ENCODE results near the gene VWA3A. TPM values are rescaled to one million over a fixed set of nuclear protein-coding genes. Genes with fewer than 3 reads are reported as not detected.
"Not testable (repeated sequence)": the region's sequence is repeated elsewhere in the genome, so short reads cannot be mapped to it uniquely, and the experiment has no call there.

Gene VWA3A
- total RNA-seq, 1 donor from 2014 or later = 0.27 TPM

DNA sequence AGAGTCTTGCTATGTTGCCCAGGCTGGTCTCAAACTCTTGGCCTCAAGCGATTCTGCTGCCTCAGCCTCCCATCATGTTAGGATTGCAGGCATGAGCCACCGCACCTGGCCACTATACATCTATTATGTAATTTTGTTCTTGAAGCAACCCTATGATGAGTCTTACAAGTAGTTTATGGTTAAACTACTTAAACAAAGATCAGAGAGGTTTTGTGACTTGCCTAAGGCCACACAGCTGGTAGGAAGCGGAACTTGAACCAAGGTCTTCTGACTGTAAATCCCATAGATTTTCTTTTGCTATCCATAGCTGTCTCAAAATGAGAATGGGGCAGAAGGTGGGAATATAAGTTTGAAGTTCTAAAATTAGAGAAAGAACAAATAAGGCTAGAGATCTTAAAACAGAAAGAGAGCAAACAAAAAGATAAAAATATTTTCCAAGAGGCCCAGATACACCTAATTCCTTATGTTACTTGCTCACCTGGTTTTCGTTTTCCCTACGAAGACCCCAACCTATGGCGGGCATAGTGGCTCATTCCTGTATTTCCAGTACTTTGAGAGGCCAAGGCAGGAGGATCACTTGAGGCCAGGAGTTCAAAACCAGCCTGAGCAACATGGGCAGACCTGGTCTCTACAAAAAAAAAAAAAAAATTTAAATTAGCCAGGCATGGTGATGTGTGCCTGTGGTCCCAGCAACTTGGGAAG is 32.4 kb downstream of the VWA3A start:
- no peak for DNase-seq (ENCODE audit: extremely low spot score, unreplicated experiment)
- no peak overlapping the region for H3K4me3 Mint-ChIP-seq (ENCODE audit: unreplicated experiment)
- H3K27ac Mint-ChIP-seq (ENCODE audit: unreplicated experiment) = no peak overlapping the region
- TF ChIP-seq CTCF (IDR thresholded peaks at IDR 0.05) = no peak
- no peaks in the 10 kb centered on the region for H3K36me3 Mint-ChIP-seq (ENCODE audit: unreplicated experiment)
- peaks cover 4% of the 10 kb centered on the region for H3K27me3 Mint-ChIP-seq (ENCODE audit: unreplicated experiment)
- no peaks in the 10 kb centered on the region for H3K4me1 Mint-ChIP-seq (ENCODE audit: unreplicated experiment)
- H3K9me3 Mint-ChIP-seq (ENCODE audit: unreplicated experiment) = no peaks in the 10 kb centered on the region

- H3K36me3 Mint-ChIP-seq (ENCODE audit: unreplicated experiment) = no peaks in the 10 kb centered on the region
- H3K27me3 Mint-ChIP-seq (ENCODE audit: unreplicated experiment) = peaks cover 4% of the 10 kb centered on the region
- H3K27ac Mint-ChIP-seq (ENCODE audit: unreplicated experiment) = no peak overlapping the region
- no peak for DNase-seq (ENCODE audit: extremely low spot score, unreplicated experiment)
- no peak for TF ChIP-seq CTCF (IDR thresholded peaks at IDR 0.05)
- H3K4me3 Mint-ChIP-seq (ENCODE audit: unreplicated experiment) = no peak overlapping the region
- no peaks in the 10 kb centered on the region for H3K4me1 Mint-ChIP-seq (ENCODE audit: unreplicated experiment)
- H3K9me3 Mint-ChIP-seq (ENCODE audit: unreplicated experiment) = no peaks in the 10 kb centered on the region
Observed at GRCh38 chr16:22126037-22126558, 33.8 kb downstream of the VWA3A start.

DNA sequence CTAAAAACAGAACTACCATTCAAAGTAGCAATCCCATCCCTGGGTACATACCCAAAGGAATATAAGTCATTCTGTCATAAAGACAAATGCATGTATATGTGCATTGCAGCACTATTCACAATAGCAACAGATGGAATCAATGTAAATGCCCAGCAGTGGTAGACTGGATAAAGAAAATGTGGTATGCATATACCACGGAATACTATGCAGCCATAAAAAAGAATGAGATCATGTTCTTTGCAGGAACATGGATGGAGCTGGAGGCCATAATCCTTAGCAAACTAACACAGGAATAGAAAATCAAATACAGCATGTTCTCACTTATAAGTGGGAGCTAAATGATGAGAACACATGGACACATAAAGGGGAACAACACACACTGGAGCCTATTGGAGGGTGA is 36.2 kb downstream of the VWA3A start:
- DNase-seq (ENCODE audit: extremely low spot score, unreplicated experiment); H3K4me1 Mint-ChIP-seq (ENCODE audit: unreplicated experiment); H3K27ac Mint-ChIP-seq (ENCODE audit: unreplicated experiment); H3K27me3 Mint-ChIP-seq (ENCODE audit: unreplicated experiment); H3K4me3 Mint-ChIP-seq (ENCODE audit: unreplicated experiment); H3K9me3 Mint-ChIP-seq (ENCODE audit: unreplicated experiment); H3K36me3 Mint-ChIP-seq (ENCODE audit: unreplicated experiment): not testable (repeated sequence)

GRCh38 chr16:22130528-22130927 is 38.2 kb downstream of the VWA3A start:
- no peaks in the 10 kb centered on the region for H3K4me1 Mint-ChIP-seq (ENCODE audit: unreplicated experiment)
- no peak overlapping the region for H3K27ac Mint-ChIP-seq (ENCODE audit: unreplicated experiment)
- H3K4me3 Mint-ChIP-seq (ENCODE audit: unreplicated experiment) = no peak overlapping the region
- TF ChIP-seq CTCF (IDR thresholded peaks at IDR 0.05) = no peak
- peaks cover 4% of the 10 kb centered on the region for H3K27me3 Mint-ChIP-seq (ENCODE audit: unreplicated experiment)
- no peaks in the 10 kb centered on the region for H3K36me3 Mint-ChIP-seq (ENCODE audit: unreplicated experiment)
- H3K9me3 Mint-ChIP-seq (ENCODE audit: unreplicated experiment) = no peaks in the 10 kb centered on the region
- no peak for DNase-seq (ENCODE audit: extremely low spot score, unreplicated experiment)

DNA sequence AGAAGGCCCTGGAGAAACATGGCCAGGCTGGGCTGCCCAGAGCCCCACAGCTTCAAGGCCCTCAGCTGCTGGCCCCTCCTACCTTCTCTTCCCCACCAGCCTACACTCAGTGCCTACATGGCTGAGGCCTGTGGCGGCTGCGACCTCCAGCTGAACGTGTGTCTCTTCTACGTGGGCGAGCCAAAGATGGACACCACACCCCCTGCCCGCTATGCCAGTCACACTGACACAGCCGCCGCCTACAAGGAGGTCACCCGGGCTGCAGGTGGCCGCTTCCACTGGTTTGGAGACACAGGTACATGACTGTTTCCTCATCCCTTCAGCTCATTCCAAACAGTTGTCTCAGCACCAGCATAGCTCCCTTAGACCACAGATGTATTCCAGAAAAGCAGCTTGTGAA is 40.5 kb downstream of the VWA3A start:
- Mint-ChIP-seq H3K27me3 (ENCODE audit: unreplicated experiment) (peaks cover 15% of the 10 kb centered on the region), H3K36me3 (ENCODE audit: unreplicated experiment) (no peaks in the 10 kb centered on the region), H3K4me1 (ENCODE audit: unreplicated experiment) (no peaks in the 10 kb centered on the region), H3K4me3 (ENCODE audit: unreplicated experiment) (no peak overlapping the region), H3K9me3 (ENCODE audit: unreplicated experiment) (no peaks in the 10 kb centered on the region), H3K27ac (ENCODE audit: unreplicated experiment) (no peak overlapping the region)
- TF ChIP-seq CTCF (IDR thresholded peaks at IDR 0.05) = no peak
- DNase-seq (ENCODE audit: extremely low spot score, unreplicated experiment) = no peak
